ENCODE measurements around the gene TBCC. TPM values are rescaled to one million over a fixed set of nuclear protein-coding genes. Genes with fewer than 3 reads are reported as not detected.

TBCC gene
- total RNA-seq, 1 experiment from 2014 or later: 36.2 TPM

- Mint-ChIP-seq H3K4me3 (ENCODE audit: low read depth, unreplicated experiment) (no peak overlapping the region), H3K4me1 (ENCODE audit: low read depth, unreplicated experiment) (peaks cover 16% of the 10 kb centered on the region), H3K27me3 (ENCODE audit: unreplicated experiment) (no peaks in the 10 kb centered on the region), H3K9me3 (ENCODE audit: low read depth, unreplicated experiment) (no peaks in the 10 kb centered on the region), H3K27ac (ENCODE audit: unreplicated experiment) (no peak overlapping the region), H3K36me3 (ENCODE audit: insufficient read depth, unreplicated experiment) (peaks cover 8% of the 10 kb centered on the region)
- TF ChIP-seq CTCF (IDR thresholded peaks at IDR 0.05; ENCODE audit: unreplicated experiment): no peak
- intact Hi-C loops (cut with micrococcal nuclease; ENCODE audit: unreplicated experiment): loop anchor here (5.0 kb wide), 1 partner anchor 367 kb away; no protein-coding TSS in a partner anchor
- no peak for DNase-seq
- no TSS peak for BruUV-seq (replicated peaks)
- CTCF ChIA-PET: interaction anchor here (0.6 to 1.2 kb wide), 6 partner anchors 13 to 251 kb away, joined by 3 to 5 read pairs (median 3); partner anchors contain the start of gene TBCC
Observed at GRCh38 chr6:42729731-42730130, 16.2 kb downstream of the TBCC start.

DNA sequence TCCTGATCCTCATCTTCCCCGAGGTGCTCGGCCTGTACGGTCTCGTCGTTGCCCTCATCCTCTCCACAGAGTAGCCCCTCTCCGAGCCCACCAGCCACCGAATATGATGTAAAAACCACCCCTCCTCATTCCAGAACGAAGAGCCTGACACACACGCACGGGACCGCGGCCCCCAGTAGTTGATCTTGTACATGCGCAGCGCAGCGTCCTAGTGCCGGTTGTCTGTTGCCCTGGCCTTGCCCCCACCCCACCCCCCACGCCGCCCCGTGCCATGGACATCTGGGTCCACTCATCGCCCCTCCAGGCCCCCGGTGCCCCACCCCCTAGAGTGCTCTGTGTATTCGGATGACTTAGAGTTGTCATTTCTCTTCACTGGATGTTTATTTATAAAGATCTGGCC, 18.3 kb downstream of the TBCC start:
- Mint-ChIP-seq H3K9me3 (ENCODE audit: low read depth, unreplicated experiment) (no peaks in the 10 kb centered on the region), H3K27ac (ENCODE audit: unreplicated experiment) (no peak overlapping the region), H3K27me3 (ENCODE audit: unreplicated experiment) (no peaks in the 10 kb centered on the region), H3K36me3 (ENCODE audit: insufficient read depth, unreplicated experiment) (peaks cover 8% of the 10 kb centered on the region), H3K4me1 (ENCODE audit: low read depth, unreplicated experiment) (peaks cover 16% of the 10 kb centered on the region), H3K4me3 (ENCODE audit: low read depth, unreplicated experiment) (peak overlapping the region; percentile 78)
- TF ChIP-seq CTCF (IDR thresholded peaks at IDR 0.05; ENCODE audit: unreplicated experiment): no peak
- intact Hi-C loops (cut with micrococcal nuclease; ENCODE audit: unreplicated experiment): loop anchor here (5.0 kb wide), 1 partner anchor 365 kb away; no protein-coding TSS in a partner anchor
- DNase-seq: no peak
- CTCF ChIA-PET: interaction anchor here (0.9 to 2.6 kb wide), 6 partner anchors 10 to 558 kb away, joined by 3 to 14 read pairs (median 6); partner anchors contain the start of gene TBCC
- BruUV-seq (replicated peaks): no TSS peak

- H3K9me3 Mint-ChIP-seq (ENCODE audit: low read depth, unreplicated experiment): no peaks in the 10 kb centered on the region
- peak; percentile 9 for DNase-seq
- CTCF ChIA-PET: interaction anchor here (0.6 to 2.6 kb wide), 12 partner anchors 9 to 557 kb away, joined by 3 to 14 read pairs (median 4); partner anchors contain the start of genes BICRAL and TBCC
- intact Hi-C loops (cut with micrococcal nuclease; ENCODE audit: unreplicated experiment): loop anchor here (5.0 kb wide), 1 partner anchor 365 kb away; no protein-coding TSS in a partner anchor
- H3K27ac Mint-ChIP-seq (ENCODE audit: unreplicated experiment): no peak overlapping the region
- no peak for TF ChIP-seq CTCF (IDR thresholded peaks at IDR 0.05; ENCODE audit: unreplicated experiment)
- peaks cover 8% of the 10 kb centered on the region for H3K36me3 Mint-ChIP-seq (ENCODE audit: insufficient read depth, unreplicated experiment)
- H3K4me1 Mint-ChIP-seq (ENCODE audit: low read depth, unreplicated experiment): peaks cover 16% of the 10 kb centered on the region
- H3K27me3 Mint-ChIP-seq (ENCODE audit: unreplicated experiment): peaks cover under 1% of the 10 kb centered on the region
- H3K4me3 Mint-ChIP-seq (ENCODE audit: low read depth, unreplicated experiment): peak overlapping the region; percentile 78
- no TSS peak for BruUV-seq (replicated peaks)
Observed at GRCh38 chr6:42727087-42727611, 18.8 kb downstream of the TBCC start.

GRCh38 chr6:42726485-42727086, 19.3 kb downstream of the TBCC start:
- Mint-ChIP-seq H3K27ac (ENCODE audit: unreplicated experiment) (no peak overlapping the region), H3K4me3 (ENCODE audit: low read depth, unreplicated experiment) (peak overlapping the region; percentile 78)
- no TSS peak for BruUV-seq (replicated peaks)

More at GRCh38 chr6:42726485-42727086, 19.3 kb downstream of the TBCC start:
- peak; percentile 78 for DNase-seq
- peak; percentile 87 for TF ChIP-seq CTCF (IDR thresholded peaks at IDR 0.05; ENCODE audit: unreplicated experiment)
- CTCF ChIA-PET: interaction anchor here (0.6 to 2.6 kb wide), 12 partner anchors 12 to 556 kb away, joined by 3 to 14 read pairs (median 4); partner anchors contain the start of genes BICRAL and TBCC
- H3K4me1 Mint-ChIP-seq (ENCODE audit: low read depth, unreplicated experiment): peaks cover 16% of the 10 kb centered on the region
- no peaks in the 10 kb centered on the region for H3K9me3 Mint-ChIP-seq (ENCODE audit: low read depth, unreplicated experiment)
- peaks cover 8% of the 10 kb centered on the region for H3K36me3 Mint-ChIP-seq (ENCODE audit: insufficient read depth, unreplicated experiment)
- H3K27me3 Mint-ChIP-seq (ENCODE audit: unreplicated experiment): peaks cover 7% of the 10 kb centered on the region
- intact Hi-C loops (cut with micrococcal nuclease; ENCODE audit: unreplicated experiment): loop anchor here (1.0 to 5.0 kb wide), 3 partner anchors 65 to 364 kb away; no protein-coding TSS in a partner anchor

Data from Calu3 (cell line).